ENCODE measurements around the gene OSBPL9.

DNA sequence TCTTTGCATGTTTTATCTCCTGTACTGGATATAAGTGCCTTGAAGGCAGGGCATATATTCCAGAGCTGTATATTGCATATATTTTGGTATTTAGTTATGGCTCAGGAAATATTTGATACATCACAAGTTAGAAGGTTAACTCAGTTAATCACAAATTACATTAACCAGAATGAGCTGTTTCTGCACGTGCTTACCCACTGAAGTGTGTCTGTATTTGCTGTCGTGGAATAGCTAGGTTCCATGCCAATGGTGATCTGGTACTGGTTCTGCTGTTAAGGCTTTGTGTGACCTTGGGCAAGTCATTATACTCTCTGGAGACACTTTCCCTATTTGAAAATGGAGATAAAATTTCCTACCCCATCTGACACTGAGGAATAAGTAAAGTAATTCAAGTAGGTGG, 50.7 kb downstream of the OSBPL9 start:
- no peak for TF ChIP-seq EZH2 (IDR thresholded peaks at IDR 0.05; ENCODE audit: borderline replicate concordance, insufficient read depth, low read depth, low read length, poor library complexity, severe bottlenecking)
- TF ChIP-seq, protein P1, sequence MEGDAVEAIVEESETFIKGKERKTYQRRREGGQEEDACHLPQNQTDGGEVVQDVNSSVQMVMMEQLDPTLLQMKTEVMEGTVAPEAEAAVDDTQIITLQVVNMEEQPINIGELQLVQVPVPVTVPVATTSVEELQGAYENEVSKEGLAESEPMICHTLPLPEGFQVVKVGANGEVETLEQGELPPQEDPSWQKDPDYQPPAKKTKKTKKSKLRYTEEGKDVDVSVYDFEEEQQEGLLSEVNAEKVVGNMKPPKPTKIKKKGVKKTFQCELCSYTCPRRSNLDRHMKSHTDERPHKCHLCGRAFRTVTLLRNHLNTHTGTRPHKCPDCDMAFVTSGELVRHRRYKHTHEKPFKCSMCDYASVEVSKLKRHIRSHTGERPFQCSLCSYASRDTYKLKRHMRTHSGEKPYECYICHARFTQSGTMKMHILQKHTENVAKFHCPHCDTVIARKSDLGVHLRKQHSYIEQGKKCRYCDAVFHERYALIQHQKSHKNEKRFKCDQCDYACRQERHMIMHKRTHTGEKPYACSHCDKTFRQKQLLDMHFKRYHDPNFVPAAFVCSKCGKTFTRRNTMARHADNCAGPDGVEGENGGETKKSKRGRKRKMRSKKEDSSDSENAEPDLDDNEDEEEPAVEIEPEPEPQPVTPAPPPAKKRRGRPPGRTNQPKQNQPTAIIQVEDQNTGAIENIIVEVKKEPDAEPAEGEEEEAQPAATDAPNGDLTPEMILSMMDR (IDR thresholded peaks at IDR 0.05): no peak

All from B cell (primary cell).